Neural progenitor cell (in vitro differentiated cells): ENCODE results near the gene PHYHIPL.

Experiments used
- EZH2 ChIP-seq: fragments of 200-600 bp; sonication (generic); IDR thresholded peaks from 2 replicates; pipeline ENCODE4 v1.6.1; 2017; ENCODE audit warnings: antibody characterized with exemption, mild to moderate bottlenecking, moderate library complexity
- EZH2phosphoT487 ChIP-seq: fragments of 200-600 bp; sonication (generic); IDR thresholded peaks from 2 replicates; pipeline ENCODE4 v1.6.1; 2017; ENCODE audit warnings: antibody characterized with exemption
- TF ChIP-seq, protein P1 (sequence below): fragments of 200-600 bp; sonication (generic); IDR thresholded peaks from 2 replicates; pipeline ENCODE4 v1.5.1; 2017; ENCODE audit warnings: antibody characterized with exemption, mild to moderate bottlenecking

DNA sequence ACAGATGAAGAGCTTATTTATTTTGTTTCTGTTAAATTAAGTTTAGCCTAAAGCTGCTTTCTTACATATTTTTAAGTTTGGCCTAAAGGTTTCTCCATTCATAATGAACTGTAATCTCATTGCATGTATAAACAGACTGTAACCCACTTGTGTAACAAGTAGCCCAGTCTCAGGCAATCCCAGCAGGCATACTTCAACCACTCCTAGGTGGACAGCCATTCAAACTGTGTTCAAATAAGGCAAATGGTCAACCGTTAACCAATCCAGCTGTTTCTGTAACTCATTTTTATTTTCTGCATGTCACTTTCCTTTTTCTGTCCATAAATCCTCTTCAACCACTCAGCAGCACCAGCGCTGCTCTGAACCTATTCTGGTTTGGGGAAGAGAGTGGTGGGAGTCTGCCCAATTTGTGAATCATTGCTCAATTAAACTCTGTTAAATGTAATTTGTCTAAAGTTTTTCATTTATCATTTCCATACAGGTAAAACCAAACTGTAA, 35.9 kb downstream of the PHYHIPL start:
- TF ChIP-seq, protein P1, sequence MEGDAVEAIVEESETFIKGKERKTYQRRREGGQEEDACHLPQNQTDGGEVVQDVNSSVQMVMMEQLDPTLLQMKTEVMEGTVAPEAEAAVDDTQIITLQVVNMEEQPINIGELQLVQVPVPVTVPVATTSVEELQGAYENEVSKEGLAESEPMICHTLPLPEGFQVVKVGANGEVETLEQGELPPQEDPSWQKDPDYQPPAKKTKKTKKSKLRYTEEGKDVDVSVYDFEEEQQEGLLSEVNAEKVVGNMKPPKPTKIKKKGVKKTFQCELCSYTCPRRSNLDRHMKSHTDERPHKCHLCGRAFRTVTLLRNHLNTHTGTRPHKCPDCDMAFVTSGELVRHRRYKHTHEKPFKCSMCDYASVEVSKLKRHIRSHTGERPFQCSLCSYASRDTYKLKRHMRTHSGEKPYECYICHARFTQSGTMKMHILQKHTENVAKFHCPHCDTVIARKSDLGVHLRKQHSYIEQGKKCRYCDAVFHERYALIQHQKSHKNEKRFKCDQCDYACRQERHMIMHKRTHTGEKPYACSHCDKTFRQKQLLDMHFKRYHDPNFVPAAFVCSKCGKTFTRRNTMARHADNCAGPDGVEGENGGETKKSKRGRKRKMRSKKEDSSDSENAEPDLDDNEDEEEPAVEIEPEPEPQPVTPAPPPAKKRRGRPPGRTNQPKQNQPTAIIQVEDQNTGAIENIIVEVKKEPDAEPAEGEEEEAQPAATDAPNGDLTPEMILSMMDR: no peak
- TF ChIP-seq EZH2 (no peak), EZH2phosphoT487 (no peak)
